LHCN-M2 (cell line): ENCODE results near the gene MXRA8. TPM values are rescaled to one million over a fixed set of nuclear protein-coding genes. Genes with fewer than 3 reads are reported as not detected.
A peak's percentile ranks its signal among the peaks of the same experiment; 100 is the strongest.
"Not testable (repeated sequence)": the region's sequence is repeated elsewhere in the genome, so short reads cannot be mapped to it uniquely, and the experiment has no call there.

Experiments used
- DNase-seq: peaks from one replicate; pipeline ENCODE4 v3.0.0-alpha.2; 2012; ENCODE audit warnings: low read depth
- total RNA-seq: library from RNA; depleted of rRNA; stranded (reverse); fragments of >200 nt; gene quantifications from 2 replicates; pipeline ENCODE4 v1.2.3, GENCODE V29; 2014

MXRA8 gene
- total RNA-seq, 1 experiment from 2014 or later, result 292 TPM

- DNase-seq, result no peak
Observed at GRCh38 chr1:1391225-1391624, 32.9 kb upstream of the MXRA8 start.

GRCh38 chr1:1390675-1391074 lies 32.3 kb upstream of the MXRA8 start:
- DNase-seq, result no peak

GRCh38 chr1:1388078-1388472 lies 29.7 kb upstream of the MXRA8 start:
- no peak for DNase-seq

- DNase-seq, result no peak
Observed at GRCh38 chr1:1387098-1388077, 29.0 kb upstream of the MXRA8 start.

GRCh38 chr1:1385931-1386330 lies 27.6 kb upstream of the MXRA8 start:
- DNase-seq, result no peak

- not testable (repeated sequence) for DNase-seq
Observed at GRCh38 chr1:1385339-1385738, 27.0 kb upstream of the MXRA8 start.

GRCh38 chr1:1381294-1381693 lies 22.9 kb upstream of the MXRA8 start:
- no peak for DNase-seq

- DNase-seq, result no peak
Observed at GRCh38 chr1:1380860-1381259, 22.5 kb upstream of the MXRA8 start.

GRCh38 chr1:1377540-1378205 lies 19.3 kb upstream of the MXRA8 start:
- DNase-seq, result no peak

GRCh38 chr1:1376551-1377226 lies 18.3 kb upstream of the MXRA8 start:
- no peak for DNase-seq

GRCh38 chr1:1374929-1375662 lies 16.7 kb upstream of the MXRA8 start, which contains the start of gene AURKAIP1:
AURKAIP1 (minus strand) TSS chr1:1375207; CDS start chr1:1374756, 451 bp downstream.
- DNase-seq, result peak; percentile 100

GRCh38 chr1:1374589-1374928 lies 16.2 kb upstream of the MXRA8 start:
- peak; percentile 29 for DNase-seq

GRCh38 chr1:1373815-1374588 lies 15.6 kb upstream of the MXRA8 start:
- DNase-seq, result no peak

- DNase-seq, result no peak
Observed at GRCh38 chr1:1373051-1373814, 14.9 kb upstream of the MXRA8 start.

GRCh38 chr1:1371746-1372711 lies 13.7 kb upstream of the MXRA8 start:
- peak; percentile 82 for DNase-seq

GRCh38 chr1:1371364-1371745 lies 13.0 kb upstream of the MXRA8 start:
- DNase-seq, result peak; percentile 84

GRCh38 chr1:1370771-1371300 lies 12.5 kb upstream of the MXRA8 start:
- DNase-seq, result no peak

GRCh38 chr1:1370094-1370493 lies 11.7 kb upstream of the MXRA8 start:
- DNase-seq, result not testable (repeated sequence)
